PC-9 (cell line): ENCODE measurements around the gene INSR. TPM values are rescaled to one million over a fixed set of nuclear protein-coding genes. Genes with fewer than 3 reads are reported as not detected.

Source experiments
- BruUV-seq: library from RNA; stranded (reverse); fragments of 400-500 nt; replicated peaks from 2 replicates; lab custom pipeline; 2021; lab: Mats Ljungman, UMichigan
- CTCF ChIA-PET: fragments of 300-600 bp; sonication (Branson Sonifier 250); formaldehyde crosslinking; loops from one replicate; lab custom pipeline; 2022; ENCODE audit warnings: antibody characterized with exemption; lab: Charles Lee
- POLR2A ChIA-PET: fragments of 300-600 bp; sonication (Branson Sonifier 250); formaldehyde crosslinking; loops from one replicate; lab custom pipeline; 2022; ENCODE audit warnings: antibody characterized with exemption; ENCODE audit not compliant: unreplicated experiment; lab: Charles Lee
- DNase-seq, 2 experiments: peaks; one replicate each; pipeline versions ENCODE4 v3.0.0 to v3.0.0-alpha.2; 2015 to 2022; ENCODE audit warnings: mixed read lengths in 1 of 2
- H2AFZ ChIP-seq: fragments of 200-600 bp; sonication (generic); 2 replicates; pipeline ENCODE4 v1.8.1; 2017; ENCODE audit warnings: antibody characterized with exemption
- H3F3A ChIP-seq: fragments of 200-600 bp; sonication (generic); 2 replicates; pipeline ENCODE4 v1.8.1; 2017; ENCODE audit warnings: antibody characterized with exemption, mild to moderate bottlenecking, low read depth; ENCODE audit not compliant: insufficient read depth
- H3K27ac ChIP-seq: fragments of 200-600 bp; sonication (generic); 2 replicates; pipeline ENCODE4 v1.6.1; 2016; ENCODE audit warnings: mixed run types
- H3K27me3 ChIP-seq: fragments of 200-600 bp; sonication (generic); 2 replicates; pipeline ENCODE4 v1.6.1; 2016; ENCODE audit warnings: low read depth, mixed run types; ENCODE audit not compliant: insufficient read depth
- H3K36me3 ChIP-seq: fragments of 200-600 bp; sonication (generic); 2 replicates; pipeline ENCODE4 v1.6.1; 2016; ENCODE audit warnings: low read depth, mixed run types
- H3K4me1 ChIP-seq: fragments of 200-600 bp; sonication (generic); replicated peaks from 2 replicates; pipeline ENCODE4 v1.6.1; 2016; ENCODE audit warnings: mixed run types; ENCODE audit not compliant: insufficient read depth
- H3K4me2 ChIP-seq: fragments of 200-600 bp; sonication (generic); 2 replicates; pipeline ENCODE4 v1.6.1; 2017; ENCODE audit warnings: mixed run types
- H3K4me3 ChIP-seq: fragments of 200-600 bp; sonication (generic); 2 replicates; pipeline ENCODE4 v1.6.1; 2016; ENCODE audit warnings: mixed run types
- H3K79me2 ChIP-seq: fragments of 200-600 bp; sonication (generic); 2 replicates; pipeline ENCODE4 v1.6.1; 2017; ENCODE audit warnings: low read depth, mixed run types
- H3K9me2 ChIP-seq: fragments of 200-600 bp; sonication (generic); 2 replicates; pipeline ENCODE4 v1.8.1; 2017; ENCODE audit warnings: mild to moderate bottlenecking; ENCODE audit not compliant: insufficient read depth
- H3K9me3 ChIP-seq: fragments of 200-600 bp; sonication (generic); 2 replicates; pipeline ENCODE4 v1.8.1; 2016; ENCODE audit warnings: low read depth; ENCODE audit not compliant: insufficient read depth
- H4K20me1 ChIP-seq: fragments of 200-600 bp; sonication (generic); 2 replicates; pipeline ENCODE4 v1.8.1; 2017; ENCODE audit not compliant: insufficient read depth
- CTCF ChIP-seq: fragments of 200-600 bp; sonication (generic); conservative IDR thresholded peaks from 2 replicates; pipeline ENCODE4 v1.6.1; 2017; ENCODE audit warnings: mixed run types, antibody characterized with exemption, mild to moderate bottlenecking, moderate library complexity
- EZH2 ChIP-seq: fragments of 200-600 bp; sonication (generic); IDR thresholded peaks from 2 replicates; pipeline ENCODE4 v1.8.0; 2017; ENCODE audit warnings: antibody characterized with exemption, low read depth
- intact Hi-C: fragments of 100-400 bp; cut with micrococcal nuclease; formaldehyde crosslinking; loops from one replicate; pipeline ENCODE4 v1.10.0; 2022; ENCODE audit not compliant: unreplicated experiment
- total RNA-seq: library from RNA; stranded (reverse); gene quantifications from 2 replicates; pipeline ENCODE4 v1.2.3, GENCODE V29; 2021

The INSR gene
- total RNA-seq, 1 experiment from 2014 or later, result 9.3 TPM

GRCh38 chr19:7119582-7119981, 174.6 kb downstream of the INSR start:
- POLR2A ChIA-PET, result no interaction called here

DNA sequence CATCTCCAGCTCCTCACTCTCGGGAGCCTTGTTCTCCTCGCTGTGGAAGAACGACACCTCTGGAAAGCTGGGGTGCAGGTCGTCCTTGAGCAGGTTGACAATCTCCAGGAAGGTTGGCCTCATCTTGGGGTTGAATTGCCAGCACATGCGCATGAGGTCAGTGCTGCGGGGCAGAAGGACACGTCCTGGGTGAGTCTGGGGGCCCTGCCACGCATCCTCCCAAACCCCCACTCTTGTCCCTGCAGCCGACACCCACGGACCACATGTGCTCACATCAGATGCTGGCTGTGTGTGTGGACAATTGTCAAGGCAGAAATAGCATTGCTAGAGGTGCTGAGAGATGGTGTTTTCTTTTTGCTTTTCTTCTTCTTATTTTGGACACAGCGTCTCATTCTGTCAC, 177.0 kb downstream of the INSR start:
- POLR2A ChIA-PET, result no interaction called here
- Histone ChIP-seq H3K4me3 (no peak overlapping the region), H3K9me2 (no peaks in the 10 kb centered on the region), H2AFZ (no peak overlapping the region), H3F3A (no peaks in the 10 kb centered on the region), H4K20me1 (no peaks in the 10 kb centered on the region), H3K9me3 (no peaks in the 10 kb centered on the region), H3K36me3 (no peaks in the 10 kb centered on the region), H3K79me2 (no peaks in the 10 kb centered on the region), H3K27me3 (no peaks in the 10 kb centered on the region), H3K27ac (no peak overlapping the region), H3K4me2 (no peak overlapping the region), H3K4me1 (no peaks in the 10 kb centered on the region)
- no peak for DNase-seq
- BruUV-seq, result no TSS peak
- no peak for TF ChIP-seq EZH2
- no peak for TF ChIP-seq CTCF
- CTCF ChIA-PET, result no interaction called here
- intact Hi-C loops, result no loop called here

More at GRCh38 chr19:7119582-7119981, 174.6 kb downstream of the INSR start:
- Histone ChIP-seq H3K9me3 (no peaks in the 10 kb centered on the region), H3K4me3 (no peak overlapping the region), H2AFZ (no peak overlapping the region), H3F3A (no peaks in the 10 kb centered on the region), H3K36me3 (no peaks in the 10 kb centered on the region), H3K27ac (no peak overlapping the region), H3K9me2 (no peaks in the 10 kb centered on the region), H3K27me3 (no peaks in the 10 kb centered on the region), H4K20me1 (no peaks in the 10 kb centered on the region), H3K4me1 (no peaks in the 10 kb centered on the region), H3K4me2 (no peak overlapping the region), H3K79me2 (no peaks in the 10 kb centered on the region)
- intact Hi-C loops, result no loop called here
- no peak for DNase-seq
- TF ChIP-seq EZH2, result no peak
- TF ChIP-seq CTCF, result no peak
- BruUV-seq, result no TSS peak
- CTCF ChIA-PET, result no interaction called here

- no peaks in the 10 kb centered on the region for H3F3A ChIP-seq
- H3K27ac ChIP-seq, result no peak overlapping the region
- no peaks in the 10 kb centered on the region for H4K20me1 ChIP-seq
- intact Hi-C loops, result no loop called here
- CTCF ChIA-PET, result no interaction called here
- H3K4me3 ChIP-seq, result no peak overlapping the region
- H3K4me2 ChIP-seq, result no peak overlapping the region
- H3K9me3 ChIP-seq, result no peaks in the 10 kb centered on the region
- no peaks in the 10 kb centered on the region for H3K27me3 ChIP-seq
- no peaks in the 10 kb centered on the region for H3K36me3 ChIP-seq
- no peak for DNase-seq
- TF ChIP-seq CTCF (no peak), EZH2 (no peak)
- no peaks in the 10 kb centered on the region for H3K4me1 ChIP-seq
- BruUV-seq, result no TSS peak
- H3K79me2 ChIP-seq, result no peaks in the 10 kb centered on the region
- no peaks in the 10 kb centered on the region for H3K9me2 ChIP-seq
- no peak overlapping the region for H2AFZ ChIP-seq
- POLR2A ChIA-PET, result interaction anchor here (0.7 kb wide), 1 partner anchor 575 kb away, joined by 17 read pairs; no protein-coding TSS in a partner anchor
Measured at GRCh38 chr19:7115721-7116120, 178.5 kb downstream of the INSR start.
